Left ventricle myocardium inferior (tissue), 1 donor: Measurements from ENCODE around the gene CHGA. TPM values are rescaled to one million over a fixed set of nuclear protein-coding genes. Genes with fewer than 3 reads are reported as not detected.

Experiments used
- DNase-seq: peaks from one replicate; pipeline ENCODE4 v3.0.0-alpha.2; 2020
- H3K27ac ChIP-seq: fragments of 200-600 bp; replicated peaks from 2 replicates; pipeline ENCODE4 v1.8.0; 2021
- H3K27me3 ChIP-seq: fragments of 200-600 bp; 2 replicates; pipeline ENCODE4 v1.8.0; 2021; ENCODE audit warnings: low read depth
- H3K36me3 ChIP-seq: fragments of 200-600 bp; 2 replicates; pipeline ENCODE4 v1.8.0; 2021
- H3K4me1 ChIP-seq: fragments of 200-600 bp; 2 replicates; pipeline ENCODE4 v1.8.0; 2021
- H3K4me3 ChIP-seq: fragments of 200-600 bp; 2 replicates; pipeline ENCODE4 v1.8.0; 2021; ENCODE audit warnings: mild to moderate bottlenecking, moderate library complexity
- H3K9me3 ChIP-seq: fragments of 200-600 bp; replicated peaks from 2 replicates; pipeline ENCODE4 v1.8.0; 2021
- intact Hi-C: fragments of 100-400 bp; cut with micrococcal nuclease; formaldehyde crosslinking; loops from one replicate; pipeline ENCODE4 v1.11.0; 2022
- total RNA-seq: library from RNA; stranded (reverse); fragmentation: NEBNext Ultra II Directional; extraction: Animal tissue kit (Norgen Biotek cat#: 25700); gene quantifications from one replicate; pipeline ENCODE4 v1.2.1, GENCODE V29; 2021
- TF ChIP-seq, protein P1 (sequence below): fragments of 200-600 bp; IDR thresholded peaks from 2 replicates; pipeline ENCODE4 v1.8.0; 2021; ENCODE audit warnings: antibody characterized with exemption, mild to moderate bottlenecking, borderline replicate concordance
- donor health status: DM: no; HTN: yes; CAD: no; lungs with severe emphysema.

Gene CHGA
- total RNA-seq, 1 donor from 2014 or later: not detected

GRCh38 chr14:92888896-92889295 is 34.1 kb upstream of the CHGA start:
- Histone ChIP-seq H3K9me3 (peaks cover 14% of the 10 kb centered on the region), H3K36me3 (no peaks in the 10 kb centered on the region), H3K27ac (no peak overlapping the region), H3K4me3 (no peak overlapping the region), H3K27me3 (peaks cover 44% of the 10 kb centered on the region), H3K4me1 (no peaks in the 10 kb centered on the region)
- DNase-seq: no peak
- TF ChIP-seq, protein P1, sequence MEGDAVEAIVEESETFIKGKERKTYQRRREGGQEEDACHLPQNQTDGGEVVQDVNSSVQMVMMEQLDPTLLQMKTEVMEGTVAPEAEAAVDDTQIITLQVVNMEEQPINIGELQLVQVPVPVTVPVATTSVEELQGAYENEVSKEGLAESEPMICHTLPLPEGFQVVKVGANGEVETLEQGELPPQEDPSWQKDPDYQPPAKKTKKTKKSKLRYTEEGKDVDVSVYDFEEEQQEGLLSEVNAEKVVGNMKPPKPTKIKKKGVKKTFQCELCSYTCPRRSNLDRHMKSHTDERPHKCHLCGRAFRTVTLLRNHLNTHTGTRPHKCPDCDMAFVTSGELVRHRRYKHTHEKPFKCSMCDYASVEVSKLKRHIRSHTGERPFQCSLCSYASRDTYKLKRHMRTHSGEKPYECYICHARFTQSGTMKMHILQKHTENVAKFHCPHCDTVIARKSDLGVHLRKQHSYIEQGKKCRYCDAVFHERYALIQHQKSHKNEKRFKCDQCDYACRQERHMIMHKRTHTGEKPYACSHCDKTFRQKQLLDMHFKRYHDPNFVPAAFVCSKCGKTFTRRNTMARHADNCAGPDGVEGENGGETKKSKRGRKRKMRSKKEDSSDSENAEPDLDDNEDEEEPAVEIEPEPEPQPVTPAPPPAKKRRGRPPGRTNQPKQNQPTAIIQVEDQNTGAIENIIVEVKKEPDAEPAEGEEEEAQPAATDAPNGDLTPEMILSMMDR: no peak
- intact Hi-C loops: no loop called here

DNA sequence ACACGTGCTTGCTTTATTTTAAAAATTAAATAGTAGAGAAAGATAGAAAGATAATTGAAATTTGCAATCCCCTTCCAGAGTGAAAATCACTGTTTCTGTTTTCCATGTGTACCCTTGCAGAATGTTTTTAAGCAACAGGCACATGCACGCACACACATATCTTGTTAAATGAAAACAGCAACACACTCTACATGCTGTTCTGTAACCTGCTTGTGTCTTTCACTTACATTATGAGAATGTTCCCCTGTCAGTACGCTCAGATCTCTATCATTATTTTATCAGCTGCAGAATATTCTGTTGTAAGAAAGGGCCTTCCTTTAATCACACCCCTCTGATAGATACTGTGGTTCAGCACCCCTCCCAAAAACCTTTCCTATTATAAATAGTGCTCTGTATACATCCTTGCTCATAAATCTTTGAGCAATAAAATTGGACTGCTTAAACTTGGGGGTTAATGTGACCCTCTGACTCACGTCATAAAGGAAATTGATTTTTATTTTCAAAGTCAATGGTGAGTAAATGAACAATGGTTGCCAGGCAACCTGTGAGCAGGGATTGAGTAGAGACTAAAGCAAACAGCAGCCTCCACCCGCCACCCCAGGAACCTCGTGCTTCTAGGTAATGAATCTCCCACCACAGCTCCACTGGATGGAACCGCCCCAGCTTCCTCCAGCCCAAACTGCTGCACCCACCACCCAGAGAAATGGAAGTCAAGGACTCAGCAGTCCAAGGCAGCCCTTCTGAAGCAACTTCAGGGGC is 31.9 kb upstream of the CHGA start:
- no peaks in the 10 kb centered on the region for H3K4me1 ChIP-seq
- intact Hi-C loops: no loop called here
- no peak overlapping the region for H3K27ac ChIP-seq
- no peak for DNase-seq
- TF ChIP-seq, protein P1: no peak
- H3K9me3 ChIP-seq: peaks cover 27% of the 10 kb centered on the region
- peaks cover 43% of the 10 kb centered on the region for H3K27me3 ChIP-seq
- H3K36me3 ChIP-seq: no peaks in the 10 kb centered on the region
- H3K4me3 ChIP-seq: no peak overlapping the region

DNA sequence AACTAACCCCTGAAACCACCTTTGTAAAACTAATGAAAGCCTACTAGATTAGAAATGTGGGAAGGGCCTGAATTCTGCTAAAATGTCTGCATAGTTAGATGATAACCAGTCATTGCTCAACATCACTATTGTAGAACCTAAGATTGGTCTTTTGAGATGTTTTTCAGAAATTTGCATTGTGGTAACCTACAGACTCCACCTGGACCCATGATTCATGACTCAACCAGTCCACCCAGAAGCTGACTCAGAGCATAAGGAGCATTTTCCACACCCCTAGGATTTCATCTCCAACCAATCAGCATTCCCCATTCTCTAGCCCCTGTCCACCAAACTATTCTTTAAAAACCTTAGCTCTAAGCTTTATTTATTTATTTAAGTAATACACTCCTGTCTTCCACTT is 30.4 kb upstream of the CHGA start:
- no peak for DNase-seq
- H3K27me3 ChIP-seq: peaks cover 40% of the 10 kb centered on the region
- no peaks in the 10 kb centered on the region for H3K4me1 ChIP-seq
- peaks cover 27% of the 10 kb centered on the region for H3K9me3 ChIP-seq
- no peak overlapping the region for H3K27ac ChIP-seq
- intact Hi-C loops: no loop called here
- TF ChIP-seq, protein P1: no peak
- no peaks in the 10 kb centered on the region for H3K36me3 ChIP-seq
- H3K4me3 ChIP-seq: no peak overlapping the region

- Histone ChIP-seq H3K4me1 (no peaks in the 10 kb centered on the region), H3K36me3 (no peaks in the 10 kb centered on the region), H3K27me3 (peaks cover 56% of the 10 kb centered on the region), H3K4me3 (no peak overlapping the region), H3K27ac (no peak overlapping the region), H3K9me3 (peaks cover 27% of the 10 kb centered on the region)
- DNase-seq: no peak
- intact Hi-C loops: no loop called here
- TF ChIP-seq, protein P1: no peak
Measured at GRCh38 chr14:92895352-92895878, 27.5 kb upstream of the CHGA start.

DNA sequence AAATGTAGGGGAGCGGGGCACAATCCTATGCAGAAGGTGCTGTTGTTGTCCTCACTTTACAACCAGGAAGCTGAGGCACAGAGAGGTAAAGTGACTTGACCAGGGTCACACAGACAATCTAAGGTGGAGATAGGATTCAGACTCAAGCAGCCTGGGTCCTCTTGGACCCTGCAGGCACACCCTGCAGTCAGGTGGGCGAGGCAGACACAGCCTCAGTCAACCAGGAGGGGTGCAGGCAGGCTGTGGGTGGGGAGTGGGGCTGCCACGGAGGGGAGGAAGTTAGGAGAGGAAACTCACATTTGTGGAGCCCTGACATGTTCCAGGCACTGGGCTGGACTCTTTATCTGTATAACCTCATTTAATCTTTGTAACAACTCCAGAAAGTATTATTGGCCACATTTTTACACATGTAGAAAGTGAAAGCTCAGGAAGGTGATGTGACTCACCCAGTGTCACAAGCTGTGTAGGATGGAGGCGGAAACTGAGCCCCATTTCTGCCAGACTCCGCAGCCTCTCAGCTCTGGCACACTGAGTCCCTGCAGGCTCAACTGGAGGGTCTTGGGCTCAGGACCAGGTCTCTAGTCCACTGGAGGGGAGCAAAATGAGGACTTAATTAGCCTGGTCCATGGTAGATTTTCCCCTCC is 24.9 kb upstream of the CHGA start:
- TF ChIP-seq, protein P1: no peak
- Histone ChIP-seq H3K27ac (no peak overlapping the region), H3K36me3 (no peaks in the 10 kb centered on the region), H3K27me3 (peaks cover 77% of the 10 kb centered on the region), H3K4me1 (no peaks in the 10 kb centered on the region), H3K4me3 (no peak overlapping the region), H3K9me3 (peaks cover 22% of the 10 kb centered on the region)
- intact Hi-C loops: no loop called here
- DNase-seq: no peak
